CD14-positive monocyte (primary cell): Measurements from ENCODE around the gene OTOR. TPM values are rescaled to one million over a fixed set of nuclear protein-coding genes. Genes with fewer than 3 reads are reported as not detected.

Experiments
- DNase-seq, 3 donors: peaks; one replicate each; pipeline ENCODE4 v3.0.0-alpha.2; 2011 to 2022
- H2AFZ ChIP-seq: 2 replicates; pipeline ENCODE4 v1.6.0; 2012; ENCODE audit warnings: mild to moderate bottlenecking, low read depth, low read length, inconsistent platforms; ENCODE audit not compliant: insufficient read depth, poor library complexity, severe bottlenecking
- H3K27ac ChIP-seq, 2 donors: 1 replicate in 1 of 2; 2 replicates in 1 of 2; pipeline ENCODE4 v1.5.1; 2012 to 2013; ENCODE audit warnings: low read length in 2 of 2, control low read depth in 1 of 2, inconsistent platforms in 1 of 2, low read depth in 1 of 2, mild to moderate bottlenecking in 1 of 2
- H3K27me3 ChIP-seq, 2 donors: one replicate each; pipeline versions ENCODE4 v1.6.0 to v1.6.1; 2011 to 2013; ENCODE audit warnings: low read length in 2 of 2; ENCODE audit not compliant: control insufficient read depth in 2 of 2, insufficient read depth in 2 of 2
- H3K36me3 ChIP-seq, 2 donors: replicated peaks in 1 of 2; 1 replicate in 1 of 2; 2 replicates in 1 of 2; pipeline versions ENCODE4 v1.5.1 to v1.6.1; 2012 to 2013; ENCODE audit warnings: low read length in 2 of 2, control low read depth in 1 of 2, inconsistent platforms in 1 of 2, mild to moderate bottlenecking in 1 of 2; ENCODE audit not compliant: insufficient read depth in 2 of 2, control insufficient read depth in 1 of 2
- H3K4me1 ChIP-seq, 2 donors: 1 replicate in 1 of 2; 2 replicates in 1 of 2; pipeline versions ENCODE4 v1.5.1 to v1.6.1; 2012 to 2013; ENCODE audit warnings: low read length in 2 of 2, control low read depth in 1 of 2, inconsistent platforms in 1 of 2, mild to moderate bottlenecking in 1 of 2, moderate library complexity in 1 of 2; ENCODE audit not compliant: insufficient read depth in 2 of 2, control insufficient read depth in 1 of 2
- H3K4me2 ChIP-seq: replicated peaks from 2 replicates; pipeline ENCODE3; 2012; ENCODE audit warnings: low read length, moderate library complexity, mild to moderate bottlenecking; ENCODE audit not compliant: poor library complexity, severe bottlenecking; ENCODE audit errors: extremely low read depth
- H3K4me3 ChIP-seq, 3 experiments: fragments of 200-600 bp in 1 of 3; sonication (generic) in 1 of 3; replicated peaks in 1 of 3; 1 replicate in 2 of 3; 2 replicates in 1 of 3; pipeline ENCODE4 v1.5.1; 2011 to 2013; ENCODE audit warnings: low read length in 3 of 3, mild to moderate bottlenecking in 3 of 3, control low read depth in 2 of 3, low read depth in 2 of 3, inconsistent platforms in 1 of 3, moderate library complexity in 1 of 3
- H3K79me2 ChIP-seq: 2 replicates; pipeline ENCODE4 v1.6.0; 2012; ENCODE audit warnings: mild to moderate bottlenecking, control low read depth, inconsistent platforms, low read length, moderate library complexity; ENCODE audit not compliant: insufficient read depth
- H3K9ac ChIP-seq: 2 replicates; pipeline ENCODE4 v1.6.0; 2017; ENCODE audit warnings: low read length, mild to moderate bottlenecking; ENCODE audit not compliant: insufficient read depth, poor library complexity, severe bottlenecking
- H3K9me3 ChIP-seq, 2 donors: replicated peaks in 1 of 2; 1 replicate in 1 of 2; 2 replicates in 1 of 2; pipeline versions ENCODE4 v1.5.1 to v1.6.1; 2012 to 2013; ENCODE audit warnings: low read length in 2 of 2, control low read depth in 1 of 2; ENCODE audit not compliant: control insufficient read depth in 1 of 2, insufficient read depth in 1 of 2
- H4K20me1 ChIP-seq: 2 replicates; pipeline ENCODE4 v1.6.0; 2012; ENCODE audit warnings: mild to moderate bottlenecking, low read length, control low read depth, moderate library complexity; ENCODE audit not compliant: insufficient read depth
- H3K27ac Mint-ChIP-seq, 7 donors: one replicate each; pipeline ENCODE4 v1.8.0; 2020; ENCODE audit warnings: mild to moderate bottlenecking in 7 of 7, mixed read lengths in 7 of 7, moderate library complexity in 6 of 7, inconsistent platforms in 2 of 7
- H3K27me3 Mint-ChIP-seq, 3 donors: one replicate each; pipeline ENCODE4 v1.8.0; 2021 to 2022; ENCODE audit warnings: low read depth in 3 of 3, mild to moderate bottlenecking in 3 of 3, mixed read lengths in 3 of 3, moderate library complexity in 3 of 3, inconsistent platforms in 1 of 3
- H3K36me3 Mint-ChIP-seq, 2 donors: one replicate each; pipeline ENCODE4 v1.8.0; 2020; ENCODE audit warnings: mixed read lengths in 2 of 2, inconsistent platforms in 1 of 2, mild to moderate bottlenecking in 1 of 2
- H3K4me1 Mint-ChIP-seq: one replicate; pipeline ENCODE4 v1.8.0; 2020; ENCODE audit warnings: mild to moderate bottlenecking, mixed read lengths
- H3K4me3 Mint-ChIP-seq, 2 donors: one replicate each; pipeline ENCODE4 v1.8.0; 2020; ENCODE audit warnings: mild to moderate bottlenecking in 2 of 2, mixed read lengths in 2 of 2, moderate library complexity in 1 of 2
- H3K9me3 Mint-ChIP-seq, 7 donors: one replicate each; pipeline ENCODE4 v1.8.0; 2020 to 2022; ENCODE audit warnings: mixed read lengths in 7 of 7, mild to moderate bottlenecking in 6 of 7, moderate library complexity in 6 of 7, inconsistent platforms in 2 of 7
- CTCF ChIP-seq: fragments of 200-600 bp; IDR thresholded peaks from one replicate; pipeline ENCODE4 v1.8.0; 2022; ENCODE audit warnings: antibody characterized with exemption, mild to moderate bottlenecking
- WGBS: methylation state at CpG from one replicate; pipeline ENCODE4 v1.1.5; 2013; ENCODE audit warnings: missing lambda C conversion rate; ENCODE audit not compliant: insufficient coverage; 5-methylcytosine and 5-hydroxymethylcytosine counted together
- intact Hi-C, 2 donors: fragments of 100-400 bp; cut with micrococcal nuclease; formaldehyde crosslinking; loops; one replicate each; pipeline versions ENCODE4 v1.15.0 to v1.15.1; 2023
- polyA plus RNA-seq, 3 donors: library from polyadenylated mRNA; depleted of rRNA in 1 of 3; unstranded in 2 of 3; stranded (reverse) in 1 of 3; fragments of 300-500 nt in 2 of 3; fragments of >200 nt in 1 of 3; fragmentation: Illumina TruSeq in 2 of 3; gene quantifications; 1 replicate in 2 of 3; 2 replicates in 1 of 3; pipeline ENCODE4 v1.2.3, GENCODE V29; 2012 to 2021

Gene OTOR
- polyA plus RNA-seq, 3 donors: not detected

GRCh38 chr20:16707674-16708073, 40.5 kb upstream of the OTOR start:
- DNase-seq: no peak
- no peak overlapping the region for H3K9ac ChIP-seq
- no peak overlapping the region for H3K4me3 Mint-ChIP-seq
- no peak overlapping the region for H3K4me2 ChIP-seq
- H3K27me3 ChIP-seq: no peaks in the 10 kb centered on the region
- H3K4me1 ChIP-seq: peaks cover 18 to 22% of the 10 kb centered on the region in 2 donors
- peaks cover 0 to 3% (median 2%) of the 10 kb centered on the region in 3 donors for H3K27me3 Mint-ChIP-seq
- no peak overlapping the region for H3K27ac Mint-ChIP-seq
- H2AFZ ChIP-seq: no peak overlapping the region
- no peak overlapping the region for H3K27ac ChIP-seq
- H3K4me3 ChIP-seq: no peak overlapping the region
- no peaks in the 10 kb centered on the region for H3K36me3 ChIP-seq
- peaks cover 4 to 7% of the 10 kb centered on the region in 2 donors for H3K9me3 ChIP-seq
- no peaks in the 10 kb centered on the region for H3K79me2 ChIP-seq
- peaks cover 17% of the 10 kb centered on the region for H3K4me1 Mint-ChIP-seq
- TF ChIP-seq CTCF: no peak
- no peaks in the 10 kb centered on the region for H4K20me1 ChIP-seq
- H3K9me3 Mint-ChIP-seq: peaks cover 10 to 20% (median 15%) of the 10 kb centered on the region in 7 donors
- intact Hi-C loops: loop anchor here in 1 of 2 donors (10.0 kb wide), 1 partner anchor 47 kb away; no protein-coding TSS in a partner anchor
- no CpG with 5 or more reads among the region's 3 CpGs for WGBS
- H3K36me3 Mint-ChIP-seq: no peaks in the 10 kb centered on the region

GRCh38 chr20:16708602-16709001, 39.6 kb upstream of the OTOR start:
- peaks cover 0 to 2% (median 2%) of the 10 kb centered on the region in 3 donors for H3K27me3 Mint-ChIP-seq
- no peaks in the 10 kb centered on the region for H3K36me3 Mint-ChIP-seq
- H3K4me3 ChIP-seq: no peak overlapping the region
- no peak overlapping the region for H3K27ac Mint-ChIP-seq
- no peak overlapping the region for H3K4me2 ChIP-seq
- H3K79me2 ChIP-seq: no peaks in the 10 kb centered on the region
- no peak overlapping the region for H3K9ac ChIP-seq
- peaks cover 4 to 7% of the 10 kb centered on the region in 2 donors for H3K9me3 ChIP-seq
- no peaks in the 10 kb centered on the region for H3K27me3 ChIP-seq
- peaks cover 10 to 20% (median 15%) of the 10 kb centered on the region in 7 donors for H3K9me3 Mint-ChIP-seq
- DNase-seq: no peak
- H3K36me3 ChIP-seq: no peaks in the 10 kb centered on the region
- no peak overlapping the region for H2AFZ ChIP-seq
- H3K4me1 ChIP-seq: peaks cover 21 to 24% of the 10 kb centered on the region in 2 donors
- no peak overlapping the region for H3K27ac ChIP-seq
- intact Hi-C loops: loop anchor here in 1 of 2 donors (10.0 kb wide), 1 partner anchor 46 kb away; no protein-coding TSS in a partner anchor
- no peaks in the 10 kb centered on the region for H4K20me1 ChIP-seq
- no peak overlapping the region for H3K4me3 Mint-ChIP-seq
- H3K4me1 Mint-ChIP-seq: peaks cover 17% of the 10 kb centered on the region
- TF ChIP-seq CTCF: no peak
